C4-2B (cell line): ENCODE measurements around the gene GTF2F1.

Experiments used
- CTCF ChIP-seq: fragments of 450-650 bp; conservative IDR thresholded peaks from 2 replicates; pipeline ENCODE4 v1.5.1; 2017; ENCODE audit warnings: mild to moderate bottlenecking
- ZFX ChIP-seq: fragments of 450-650 bp; IDR thresholded peaks from 2 replicates; pipeline ENCODE4 v1.6.1; 2017

GRCh38 chr19:6421075-6422014 lies 28.4 kb upstream of the GTF2F1 start:
- TF ChIP-seq CTCF (no peak), ZFX (no peak)
